ENCODE measurements around the gene E2F3.

Gene E2F3

DNA sequence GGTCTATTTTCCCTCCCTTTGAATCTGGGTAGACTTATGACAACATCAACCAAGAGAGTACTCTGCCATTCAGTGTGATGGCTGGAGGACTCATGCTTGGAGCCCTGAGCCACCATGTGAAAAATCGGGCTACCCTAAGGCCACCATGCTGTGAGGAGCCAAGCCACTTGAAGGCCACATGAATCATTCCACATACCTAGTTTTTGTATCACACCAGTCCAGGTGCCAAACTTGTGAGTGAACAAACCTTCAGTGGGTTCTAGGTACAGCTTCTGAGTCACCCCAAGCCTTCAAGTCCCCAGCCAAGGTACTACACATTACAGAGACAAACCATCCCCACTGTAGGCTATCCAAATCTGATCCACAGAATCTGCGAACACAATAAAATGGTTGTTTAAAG lies 37.4 kb upstream of the E2F3 start:
- TF ChIP-seq CTCF (IDR thresholded peaks at IDR 0.05; ENCODE audit: insufficient read depth, low read depth, low read length, missing control alignments): no peak
- H3K4me3 ChIP-seq (ENCODE audit: low read length): no peak overlapping the region
- peak; percentile 73 for DNase-seq (ENCODE audit: low read depth)

- no peak overlapping the region for H3K4me3 ChIP-seq (ENCODE audit: low read length)
- no peak for TF ChIP-seq CTCF (IDR thresholded peaks at IDR 0.05; ENCODE audit: insufficient read depth, low read depth, low read length, missing control alignments)
- DNase-seq (ENCODE audit: low read depth): no peak
Observed at GRCh38 chr6:20365456-20365855, 36.2 kb upstream of the E2F3 start.

DNA sequence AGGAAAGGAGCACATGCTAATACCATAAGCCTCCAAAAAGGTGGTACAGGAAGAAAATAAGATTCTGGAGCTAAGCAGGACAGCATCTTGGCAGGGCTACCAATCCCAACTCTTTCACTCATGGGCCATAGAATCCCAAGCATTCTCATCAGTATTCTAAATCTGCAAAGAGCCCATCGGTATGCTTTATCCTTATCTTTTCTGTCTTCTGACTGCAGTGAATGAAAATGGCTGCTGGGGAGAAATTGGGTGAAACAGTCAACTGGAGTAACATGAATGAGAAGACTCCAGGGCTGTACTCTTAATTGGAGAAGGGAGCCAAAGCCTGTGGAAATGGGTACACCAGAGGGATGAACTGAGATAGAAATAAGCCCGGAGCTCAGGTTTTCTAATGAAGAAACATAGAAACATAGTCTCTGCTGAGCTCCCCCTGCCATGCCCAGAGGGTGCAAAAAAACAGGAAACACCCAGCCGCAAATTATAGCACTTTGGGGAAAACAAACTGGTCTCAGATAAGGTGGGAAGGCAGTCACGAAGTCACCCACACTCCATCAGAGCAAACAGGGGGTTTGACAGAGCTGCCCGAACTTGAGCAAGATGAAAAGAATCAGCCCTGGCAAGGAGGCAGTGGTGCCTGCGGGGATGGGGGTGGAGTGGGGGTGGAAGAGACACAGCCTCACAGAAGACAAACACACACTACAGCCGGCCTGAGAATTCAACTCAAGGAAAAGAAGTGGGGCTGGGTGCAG lies 35.4 kb upstream of the E2F3 start:
- H3K4me3 ChIP-seq (ENCODE audit: low read length): no peak overlapping the region
- no peak for TF ChIP-seq CTCF (IDR thresholded peaks at IDR 0.05; ENCODE audit: insufficient read depth, low read depth, low read length, missing control alignments)
- DNase-seq (ENCODE audit: low read depth): peak; percentile 68

GRCh38 chr6:20367743-20368485 lies 33.8 kb upstream of the E2F3 start:
- peak; percentile 81 for DNase-seq (ENCODE audit: low read depth)
- H3K4me3 ChIP-seq (ENCODE audit: low read length): no peak overlapping the region
- no peak for TF ChIP-seq CTCF (IDR thresholded peaks at IDR 0.05; ENCODE audit: insufficient read depth, low read depth, low read length, missing control alignments)

DNA sequence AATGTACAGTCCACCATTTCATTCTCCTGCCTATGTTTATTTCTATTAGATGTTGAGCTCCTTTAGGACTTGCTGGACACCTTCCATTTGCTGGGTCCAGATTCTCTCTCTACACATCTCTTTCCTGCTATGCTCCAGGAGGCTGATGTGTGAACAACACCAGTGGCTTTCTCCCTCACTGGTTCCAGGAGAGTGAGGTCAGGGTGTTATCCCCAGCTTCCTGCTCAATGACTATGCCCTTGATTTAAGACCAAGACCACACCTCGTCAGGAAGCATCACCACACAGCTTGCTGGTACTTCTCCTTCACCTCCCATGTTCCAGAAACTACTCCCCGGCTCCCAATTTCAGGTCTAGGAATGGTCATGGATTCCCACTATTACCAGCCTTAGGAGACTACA lies 31.3 kb upstream of the E2F3 start:
- H3K4me3 ChIP-seq (ENCODE audit: low read length): no peak overlapping the region
- no peak for TF ChIP-seq CTCF (IDR thresholded peaks at IDR 0.05; ENCODE audit: insufficient read depth, low read depth, low read length, missing control alignments)
- DNase-seq (ENCODE audit: low read depth): no peak

- no peak overlapping the region for H3K4me3 ChIP-seq (ENCODE audit: low read length)
- TF ChIP-seq CTCF (IDR thresholded peaks at IDR 0.05; ENCODE audit: insufficient read depth, low read depth, low read length, missing control alignments): no peak
- DNase-seq (ENCODE audit: low read depth): peak; percentile 64
Observed at GRCh38 chr6:20370801-20371200, 30.9 kb upstream of the E2F3 start.

All from epithelial cell of esophagus (primary cell).